Measurements from ENCODE around the gene UBR1. TPM values are rescaled to one million over a fixed set of nuclear protein-coding genes. Genes with fewer than 3 reads are reported as not detected.
A peak's percentile ranks its signal among the peaks of the same experiment; 100 is the strongest.

Gene UBR1
- total RNA-seq, 1 experiment from 2014 or later = 17.9 TPM

- H3K9me3 ChIP-seq (ENCODE audit: control insufficient read depth in 1 of 2, insufficient read depth in 1 of 2, low read depth in 1 of 2, low read length in 2 of 2) = no peaks in the 10 kb centered on the region
- peaks cover 5 to 15% of the 10 kb centered on the region in 2 experiments for H3K4me1 ChIP-seq (ENCODE audit: control insufficient read depth in 1 of 2, insufficient read depth in 2 of 2, low read length in 2 of 2)
- TSS peak; percentile 69 for BruUV-seq (replicated peaks)
- ATAC-seq = no peak
- DNase-seq (ENCODE audit: low read depth, low spot score) = no peak
- ChIA-PET RAD21 (ENCODE audit: low non-redundant PET in 1 of 2, low total read pairs in 2 of 2, uncharacterized antibody in 2 of 2, unreplicated experiment in 2 of 2) (no interaction called here), CTCF (no interaction called here), POLR2A (no interaction called here)
- H3K4me2 ChIP-seq (ENCODE audit: low read length) = peak overlapping the region; percentile 97
- peak overlapping the region; percentile 75 for H3K4me3 ChIP-seq (replicated peaks in 1 of 2; ENCODE audit: low read depth in 1 of 2, low read length in 2 of 2)
- no peaks in the 10 kb centered on the region for H3K27me3 ChIP-seq (ENCODE audit: insufficient read depth, low read length)
- no peak overlapping the region for H2AFZ ChIP-seq (ENCODE audit: low read depth, low read length, poor library complexity, severe bottlenecking)
- no peaks in the 10 kb centered on the region for H3K9me2 ChIP-seq (ENCODE audit: insufficient read depth)
- TF ChIP-seq MAX (IDR thresholded peaks at IDR 0.05) = no peak
- H3K79me2 ChIP-seq (ENCODE audit: insufficient read depth, low read length) = no peaks in the 10 kb centered on the region
- no peaks in the 10 kb centered on the region for H3K36me3 ChIP-seq (ENCODE audit: control insufficient read depth in 1 of 2, insufficient read depth in 2 of 2, low read length in 2 of 2)
- intact Hi-C loops (cut with micrococcal nuclease) = no loop called here
- no peaks in the 10 kb centered on the region for H4K20me1 ChIP-seq (ENCODE audit: insufficient read depth)
- H3K27ac ChIP-seq (ENCODE audit: low read depth, low read length) = no peak overlapping the region
- H3K9ac ChIP-seq (ENCODE audit: low read length) = no peak overlapping the region
Measured at GRCh38 chr15:42919308-42919707, 186.5 kb downstream of the UBR1 start.

GRCh38 chr15:42918047-42918446 is 187.8 kb downstream of the UBR1 start:
- Histone ChIP-seq H3K4me2 (ENCODE audit: low read length) (no peak overlapping the region), H3K9me3 (ENCODE audit: control insufficient read depth in 1 of 2, insufficient read depth in 1 of 2, low read depth in 1 of 2, low read length in 2 of 2) (no peaks in the 10 kb centered on the region), H3K36me3 (ENCODE audit: control insufficient read depth in 1 of 2, insufficient read depth in 2 of 2, low read length in 2 of 2) (no peaks in the 10 kb centered on the region), H3K4me3 (replicated peaks in 1 of 2; ENCODE audit: low read depth in 1 of 2, low read length in 2 of 2) (no peak overlapping the region), H2AFZ (ENCODE audit: low read depth, low read length, poor library complexity, severe bottlenecking) (no peak overlapping the region), H3K9ac (ENCODE audit: low read length) (no peak overlapping the region), H3K27ac (ENCODE audit: low read depth, low read length) (no peak overlapping the region), H3K27me3 (ENCODE audit: insufficient read depth, low read length) (no peaks in the 10 kb centered on the region), H3K9me2 (ENCODE audit: insufficient read depth) (no peaks in the 10 kb centered on the region), H4K20me1 (ENCODE audit: insufficient read depth) (no peaks in the 10 kb centered on the region), H3K79me2 (ENCODE audit: insufficient read depth, low read length) (no peaks in the 10 kb centered on the region), H3K4me1 (ENCODE audit: control insufficient read depth in 1 of 2, insufficient read depth in 2 of 2, low read length in 2 of 2) (peaks cover 5 to 15% of the 10 kb centered on the region in 2 experiments)
- TF ChIP-seq ZBTB33 (IDR thresholded peaks at IDR 0.05; ENCODE audit: extremely low read depth, insufficient replicate concordance, low read length) (no peak), EZH2phosphoT487 (IDR thresholded peaks at IDR 0.05; ENCODE audit: borderline replicate concordance) (no peak)
- BruUV-seq (replicated peaks) = no TSS peak
- intact Hi-C loops (cut with micrococcal nuclease) = no loop called here
- RAD21 ChIA-PET (ENCODE audit: low non-redundant PET in 1 of 2, low total read pairs in 2 of 2, uncharacterized antibody in 2 of 2, unreplicated experiment in 2 of 2) = no interaction called here
- CTCF ChIA-PET = interaction anchor here (1.3 kb wide), 1 partner anchor 9 kb away, joined by 7 read pairs; no protein-coding TSS in a partner anchor
- POLR2A ChIA-PET = interaction anchor here (1.0 kb wide), 1 partner anchor 15 kb away, joined by 3 read pairs; no protein-coding TSS in a partner anchor
- ATAC-seq (no peak), DNase-seq (ENCODE audit: low read depth, low spot score) (no peak)

Data from HCT116 (cell line).